ENCODE results near the gene NUP37.
"Not testable (repeated sequence)": the region's sequence is repeated elsewhere in the genome, so short reads cannot be mapped to it uniquely, and the experiment has no call there.

GRCh38 chr12:102155206-102155605, 35.3 kb upstream of the NUP37 start:
- TF ChIP-seq CTCF (conservative IDR thresholded peaks at IDR 0.05); EZH2 (IDR thresholded peaks at IDR 0.05; ENCODE audit: low read depth): not testable (repeated sequence)

All from PC-9 (cell line).